HCT116 (cell line): Measurements from ENCODE around the gene RPE65. TPM values are rescaled to one million over a fixed set of nuclear protein-coding genes. Genes with fewer than 3 reads are reported as not detected.
A peak's percentile ranks its signal among the peaks of the same experiment; 100 is the strongest.

Source experiments
- ATAC-seq: fragments of 200-7000 bp; cut with Tn5 transposase; 2 replicates; pipeline ENCODE4 v1.9.1; 2020; ENCODE audit warnings: mild to moderate bottlenecking, moderate library complexity
- BruUV-seq: library from RNA; stranded (reverse); fragments of 400-500 nt; replicated peaks from 2 replicates; lab custom pipeline; 2021; lab: Mats Ljungman, UMichigan
- CTCF ChIA-PET: fragments of 300-600 bp; sonication (Branson Sonifier 250); formaldehyde crosslinking; loops from one replicate; lab custom pipeline; 2021; ENCODE audit warnings: antibody characterized with exemption; lab: Charles Lee
- POLR2A ChIA-PET: fragments of 300-600, 350-600 bp; sonication (Branson Sonifier 250); formaldehyde crosslinking; loops from one replicate; lab custom pipeline; 2021; ENCODE audit warnings: antibody characterized with exemption; lab: Charles Lee
- RAD21 ChIA-PET, 2 experiments: fragments of 300-600 bp; sonication (Branson Sonifier 250); formaldehyde crosslinking; loops; one replicate each; lab custom pipeline; 2023; ENCODE audit warnings: low total read pairs in 2 of 2; ENCODE audit not compliant: uncharacterized antibody in 2 of 2, unreplicated experiment in 2 of 2, low non-redundant PET in 1 of 2; lab: Charles Lee
- DNase-seq: peaks from one replicate; pipeline ENCODE4 v3.0.0-alpha.2; 2010; ENCODE audit warnings: low read depth, low spot score
- H2AFZ ChIP-seq: fragments of 200-600 bp; shearing (Covaris generic), sonication (generic); 2 replicates; pipeline ENCODE4 v1.6.1; 2017; ENCODE audit warnings: low read depth, mixed run types, mixed read lengths, antibody characterized with exemption, low read length; ENCODE audit not compliant: poor library complexity, severe bottlenecking
- H3K27ac ChIP-seq: 2 replicates; pipeline ENCODE4 v1.5.1; 2012; ENCODE audit warnings: low read depth, low read length
- H3K27me3 ChIP-seq: fragments of 200-600 bp; sonication (generic); 2 replicates; pipeline ENCODE4 v1.6.1; 2016; ENCODE audit warnings: mixed run types, low read length, mixed read lengths; ENCODE audit not compliant: insufficient read depth
- H3K36me3 ChIP-seq, 2 experiments: fragments of 200-500 bp in 1 of 2; fragments of 200-600 bp in 1 of 2; sonication (Bioruptor generic) in 1 of 2; sonication (generic) in 1 of 2; 2 replicates each; pipeline versions ENCODE4 v1.5.1 to v1.6.1; 2014 to 2016; ENCODE audit warnings: low read length in 2 of 2, inconsistent platforms in 1 of 2, mixed read lengths in 1 of 2, mixed run types in 1 of 2; ENCODE audit not compliant: insufficient read depth in 2 of 2, control insufficient read depth in 1 of 2
- H3K4me1 ChIP-seq, 2 experiments: fragments of 200-600 bp in 1 of 2; sonication (generic) in 1 of 2; 2 replicates each; pipeline versions ENCODE4 v1.5.1 to v1.6.1; 2012 to 2017; ENCODE audit warnings: low read length in 2 of 2, inconsistent platforms in 1 of 2, mild to moderate bottlenecking in 1 of 2, mixed read lengths in 1 of 2, mixed run types in 1 of 2, moderate library complexity in 1 of 2; ENCODE audit not compliant: insufficient read depth in 2 of 2, control insufficient read depth in 1 of 2
- H3K4me2 ChIP-seq: fragments of 200-600 bp; sonication (generic); 2 replicates; pipeline ENCODE4 v1.6.1; 2017; ENCODE audit warnings: mixed run types, low read length, mixed read lengths
- H3K4me3 ChIP-seq, 2 experiments: fragments of 200-600 bp in 1 of 2; sonication (generic) in 1 of 2; replicated peaks in 1 of 2; 2 replicates each; pipeline ENCODE4 v1.5.1; 2011 to 2016; ENCODE audit warnings: low read length in 2 of 2, control low read depth in 1 of 2, low read depth in 1 of 2, mild to moderate bottlenecking in 1 of 2, mixed read lengths in 1 of 2, mixed run types in 1 of 2
- H3K79me2 ChIP-seq: fragments of 200-600 bp; sonication (generic); 2 replicates; pipeline ENCODE4 v1.6.1; 2017; ENCODE audit warnings: mild to moderate bottlenecking, mixed run types, low read length, moderate library complexity, mixed read lengths; ENCODE audit not compliant: insufficient read depth
- H3K9ac ChIP-seq: fragments of 200-600 bp; sonication (generic); 2 replicates; pipeline ENCODE4 v1.6.1; 2016; ENCODE audit warnings: low read length, mixed read lengths
- H3K9me2 ChIP-seq: fragments of 200-600 bp; sonication (generic), shearing (Covaris generic); 2 replicates; pipeline ENCODE4 v1.6.1; 2017; ENCODE audit warnings: mixed run types, mild to moderate bottlenecking, moderate library complexity; ENCODE audit not compliant: insufficient read depth
- H3K9me3 ChIP-seq, 2 experiments: fragments of 200-500 bp in 1 of 2; fragments of 200-600 bp in 1 of 2; sonication (Bioruptor generic) in 1 of 2; sonication (generic) in 1 of 2; 2 replicates each; pipeline ENCODE4 v1.6.1; 2014 to 2017; ENCODE audit warnings: low read length in 2 of 2, mixed read lengths in 2 of 2, inconsistent platforms in 1 of 2, low read depth in 1 of 2, mild to moderate bottlenecking in 1 of 2, mixed run types in 1 of 2, moderate library complexity in 1 of 2; ENCODE audit not compliant: control insufficient read depth in 1 of 2, insufficient read depth in 1 of 2
- H4K20me1 ChIP-seq: fragments of 200-600 bp; sonication (generic), shearing (Covaris generic); 2 replicates; pipeline ENCODE4 v1.6.1; 2017; ENCODE audit warnings: mixed run types, mild to moderate bottlenecking, moderate library complexity; ENCODE audit not compliant: insufficient read depth
- CBX3 ChIP-seq: IDR thresholded peaks from 2 replicates; pipeline ENCODE4 v1.6.1; 2012; ENCODE audit warnings: low read depth
- CEBPB ChIP-seq: IDR thresholded peaks from 2 replicates; pipeline ENCODE4 v1.6.1; 2012; ENCODE audit warnings: low read depth
- EGR1 ChIP-seq: IDR thresholded peaks from 2 replicates; pipeline ENCODE4 v1.6.1; 2012; ENCODE audit warnings: low read depth
- ELF1 ChIP-seq: IDR thresholded peaks from 2 replicates; pipeline ENCODE4 v1.6.1; 2012; ENCODE audit warnings: low read depth, borderline replicate concordance
- EZH2 ChIP-seq: fragments of 200-600 bp; sonication (generic); IDR thresholded peaks from 2 replicates; pipeline ENCODE4 v1.6.1; 2017; ENCODE audit warnings: antibody characterized with exemption, mixed run types
- FOSL1 ChIP-seq: IDR thresholded peaks from 2 replicates; pipeline ENCODE4 v1.6.1; 2012; ENCODE audit warnings: low read depth
- JUND ChIP-seq: IDR thresholded peaks from 2 replicates; pipeline ENCODE4 v1.6.1; 2012
- POLR2A ChIP-seq: IDR thresholded peaks from 2 replicates; pipeline ENCODE4 v1.7.0; 2011; ENCODE audit warnings: borderline replicate concordance; ENCODE audit not compliant: insufficient read depth, insufficient read length; ENCODE audit errors: extremely low read depth
- RAD21 ChIP-seq: IDR thresholded peaks from 2 replicates; pipeline ENCODE4 v1.6.1; 2012; ENCODE audit warnings: low read depth, mild to moderate bottlenecking
- SIN3A ChIP-seq: IDR thresholded peaks from 2 replicates; pipeline ENCODE4 v1.6.1; 2012; ENCODE audit warnings: low read depth
- SP1 ChIP-seq: IDR thresholded peaks from 2 replicates; pipeline ENCODE4 v1.6.1; 2012; ENCODE audit warnings: low read depth
- SRF ChIP-seq: IDR thresholded peaks from 2 replicates; pipeline ENCODE4 v1.6.1; 2012; ENCODE audit warnings: low read depth
- TCF7L2 ChIP-seq: IDR thresholded peaks from 2 replicates; pipeline ENCODE4 v1.7.0; 2011; ENCODE audit warnings: borderline replicate concordance, inconsistent platforms; ENCODE audit not compliant: insufficient read depth, insufficient read length; ENCODE audit errors: extremely low read depth
- YY1 ChIP-seq: IDR thresholded peaks from 2 replicates; pipeline ENCODE4 v1.6.1; 2011; ENCODE audit warnings: low read length, low read depth, moderate library complexity, mild to moderate bottlenecking; ENCODE audit not compliant: insufficient replicate concordance; ENCODE audit errors: extremely low read depth
- ZFX ChIP-seq: fragments of 450-650 bp; IDR thresholded peaks from 2 replicates; pipeline ENCODE4 v1.6.1; 2017
- intact Hi-C: fragments of 100-400 bp; cut with micrococcal nuclease; formaldehyde crosslinking; loops from 2 replicates; pipeline ENCODE4 v1.10.0; 2022
- total RNA-seq: library from RNA; stranded (reverse); gene quantifications from one replicate; pipeline ENCODE4 v1.2.1, GENCODE V29; 2021; ENCODE audit not compliant: unreplicated experiment
- TF ChIP-seq, protein P1 (sequence below): IDR thresholded peaks from 2 replicates; pipeline ENCODE4 v1.6.1; 2012; ENCODE audit warnings: low read depth
- TF ChIP-seq, protein P2 (sequence below): IDR thresholded peaks from 2 replicates; pipeline ENCODE4 v1.6.1; 2012
- TF ChIP-seq, protein P3 (sequence below): IDR thresholded peaks from 2 replicates; pipeline ENCODE4 v1.6.1; 2012
- TF ChIP-seq, protein P4 (sequence below), 3 experiments: fragments of 200-600 bp in 1 of 3; sonication (generic) in 1 of 3; IDR thresholded peaks in 2 of 3; conservative IDR thresholded peaks in 1 of 3; 2 replicates each; pipeline ENCODE4 v1.5.1; 2012 to 2017; ENCODE audit warnings: low read depth in 2 of 3, low read length in 2 of 3, antibody characterized with exemption in 1 of 3, borderline replicate concordance in 1 of 3, control low read depth in 1 of 3, mild to moderate bottlenecking in 1 of 3, mixed read lengths in 1 of 3, mixed run types in 1 of 3, moderate library complexity in 1 of 3; ENCODE audit not compliant: insufficient read depth in 1 of 3

RPE65 gene
- total RNA-seq, 1 experiment from 2014 or later, result not detected

- TF ChIP-seq, protein P1, sequence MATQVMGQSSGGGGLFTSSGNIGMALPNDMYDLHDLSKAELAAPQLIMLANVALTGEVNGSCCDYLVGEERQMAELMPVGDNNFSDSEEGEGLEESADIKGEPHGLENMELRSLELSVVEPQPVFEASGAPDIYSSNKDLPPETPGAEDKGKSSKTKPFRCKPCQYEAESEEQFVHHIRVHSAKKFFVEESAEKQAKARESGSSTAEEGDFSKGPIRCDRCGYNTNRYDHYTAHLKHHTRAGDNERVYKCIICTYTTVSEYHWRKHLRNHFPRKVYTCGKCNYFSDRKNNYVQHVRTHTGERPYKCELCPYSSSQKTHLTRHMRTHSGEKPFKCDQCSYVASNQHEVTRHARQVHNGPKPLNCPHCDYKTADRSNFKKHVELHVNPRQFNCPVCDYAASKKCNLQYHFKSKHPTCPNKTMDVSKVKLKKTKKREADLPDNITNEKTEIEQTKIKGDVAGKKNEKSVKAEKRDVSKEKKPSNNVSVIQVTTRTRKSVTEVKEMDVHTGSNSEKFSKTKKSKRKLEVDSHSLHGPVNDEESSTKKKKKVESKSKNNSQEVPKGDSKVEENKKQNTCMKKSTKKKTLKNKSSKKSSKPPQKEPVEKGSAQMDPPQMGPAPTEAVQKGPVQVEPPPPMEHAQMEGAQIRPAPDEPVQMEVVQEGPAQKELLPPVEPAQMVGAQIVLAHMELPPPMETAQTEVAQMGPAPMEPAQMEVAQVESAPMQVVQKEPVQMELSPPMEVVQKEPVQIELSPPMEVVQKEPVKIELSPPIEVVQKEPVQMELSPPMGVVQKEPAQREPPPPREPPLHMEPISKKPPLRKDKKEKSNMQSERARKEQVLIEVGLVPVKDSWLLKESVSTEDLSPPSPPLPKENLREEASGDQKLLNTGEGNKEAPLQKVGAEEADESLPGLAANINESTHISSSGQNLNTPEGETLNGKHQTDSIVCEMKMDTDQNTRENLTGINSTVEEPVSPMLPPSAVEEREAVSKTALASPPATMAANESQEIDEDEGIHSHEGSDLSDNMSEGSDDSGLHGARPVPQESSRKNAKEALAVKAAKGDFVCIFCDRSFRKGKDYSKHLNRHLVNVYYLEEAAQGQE, result no peak
- TF ChIP-seq CEBPB (peak; percentile 89), SRF (peak; percentile 85), EZH2 (no peak), ELF1 (no peak; the same call in 1 of the 2 replicates), SP1 (peak; percentile 97), EGR1 (no peak)
- TF ChIP-seq, protein P2, sequence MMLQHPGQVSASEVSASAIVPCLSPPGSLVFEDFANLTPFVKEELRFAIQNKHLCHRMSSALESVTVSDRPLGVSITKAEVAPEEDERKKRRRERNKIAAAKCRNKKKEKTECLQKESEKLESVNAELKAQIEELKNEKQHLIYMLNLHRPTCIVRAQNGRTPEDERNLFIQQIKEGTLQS, result peak; percentile 93
- TF ChIP-seq, protein P3, sequence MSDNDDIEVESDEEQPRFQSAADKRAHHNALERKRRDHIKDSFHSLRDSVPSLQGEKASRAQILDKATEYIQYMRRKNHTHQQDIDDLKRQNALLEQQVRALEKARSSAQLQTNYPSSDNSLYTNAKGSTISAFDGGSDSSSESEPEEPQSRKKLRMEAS, result peak; percentile 56
Observed at GRCh38 chr1:68384321-68384813, 65.4 kb downstream of the RPE65 start (continued).

- ATAC-seq (no peak), DNase-seq (peak; percentile 59)
- Histone ChIP-seq H3K4me3 (no peak overlapping the region), H3K4me1 (peaks cover 58 to 76% of the 10 kb centered on the region in 2 experiments), H3K9me3 (no peaks in the 10 kb centered on the region), H3K9me2 (no peaks in the 10 kb centered on the region), H3K79me2 (peaks cover 20% of the 10 kb centered on the region), H3K27me3 (no peaks in the 10 kb centered on the region), H3K4me2 (peak overlapping the region; percentile 70), H3K36me3 (no peaks in the 10 kb centered on the region), H3K9ac (peak overlapping the region; percentile 61), H3K27ac (peak overlapping the region; percentile 91), H2AFZ (no peak overlapping the region), H4K20me1 (no peaks in the 10 kb centered on the region)
- POLR2A ChIA-PET, result interaction anchor here (0.6 to 1.7 kb wide), 5 partner anchors 10 to 965 kb away, joined by 3 to 9 read pairs (median 6); partner anchors contain the start of gene GADD45A
- RAD21 ChIA-PET, result no interaction called here
- intact Hi-C loops, result loop anchor here (10.0 kb wide), 1 partner anchor 698 kb away; the partner anchor contains the start of gene GADD45A
- no TSS peak for BruUV-seq
- CTCF ChIA-PET, result interaction anchor here (0.8 to 1.9 kb wide), 4 partner anchors 15 to 263 kb away, joined by 3 to 13 read pairs (median 4); no protein-coding TSS in a partner anchor
- TF ChIP-seq RAD21, result peak; percentile 41
- no peak for TF ChIP-seq JUND
- TF ChIP-seq SIN3A, result 0 out of 2 replicates have a peak, but pooled peaks have one; percentile 5
- TF ChIP-seq ELF1, result no peak
- TF ChIP-seq SRF, result no peak
- TF ChIP-seq FOSL1, result no peak
- TF ChIP-seq, protein P3, result peak; percentile 24; the same call in 1 of the 2 replicates
- TF ChIP-seq EZH2, result no peak
- no peak for TF ChIP-seq TCF7L2
- no peak for TF ChIP-seq CEBPB
- no peak for TF ChIP-seq POLR2A
- TF ChIP-seq, protein P4, sequence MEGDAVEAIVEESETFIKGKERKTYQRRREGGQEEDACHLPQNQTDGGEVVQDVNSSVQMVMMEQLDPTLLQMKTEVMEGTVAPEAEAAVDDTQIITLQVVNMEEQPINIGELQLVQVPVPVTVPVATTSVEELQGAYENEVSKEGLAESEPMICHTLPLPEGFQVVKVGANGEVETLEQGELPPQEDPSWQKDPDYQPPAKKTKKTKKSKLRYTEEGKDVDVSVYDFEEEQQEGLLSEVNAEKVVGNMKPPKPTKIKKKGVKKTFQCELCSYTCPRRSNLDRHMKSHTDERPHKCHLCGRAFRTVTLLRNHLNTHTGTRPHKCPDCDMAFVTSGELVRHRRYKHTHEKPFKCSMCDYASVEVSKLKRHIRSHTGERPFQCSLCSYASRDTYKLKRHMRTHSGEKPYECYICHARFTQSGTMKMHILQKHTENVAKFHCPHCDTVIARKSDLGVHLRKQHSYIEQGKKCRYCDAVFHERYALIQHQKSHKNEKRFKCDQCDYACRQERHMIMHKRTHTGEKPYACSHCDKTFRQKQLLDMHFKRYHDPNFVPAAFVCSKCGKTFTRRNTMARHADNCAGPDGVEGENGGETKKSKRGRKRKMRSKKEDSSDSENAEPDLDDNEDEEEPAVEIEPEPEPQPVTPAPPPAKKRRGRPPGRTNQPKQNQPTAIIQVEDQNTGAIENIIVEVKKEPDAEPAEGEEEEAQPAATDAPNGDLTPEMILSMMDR (IDR thresholded peaks at IDR 0.05 in 2 of 3, conservative IDR thresholded peaks at IDR 0.05 in 1 of 3; ENCODE audit: borderline replicate concordance in 1 of 3, insufficient read depth in 1 of 3, low read depth in 2 of 3, low read length in 2 of 3), result peak; percentile 11 to 59 (median 54); a peak in 4 of 6 replicates
- no peak for TF ChIP-seq EGR1
- no peak for TF ChIP-seq SP1
- TF ChIP-seq, protein P2, result no peak
- TF ChIP-seq YY1, result no peak
- TF ChIP-seq ZFX, result no peak
- peak; percentile 68 for TF ChIP-seq CBX3
Observed at GRCh38 chr1:68383092-68383491, 66.7 kb downstream of the RPE65 start.
